GM23248 (cell line): ENCODE measurements around the gene ZCCHC8. TPM values are rescaled to one million over a fixed set of nuclear protein-coding genes. Genes with fewer than 3 reads are reported as not detected.

Source experiments
- DNase-seq: peaks from one replicate; pipeline ENCODE4 v3.0.0-alpha.2; 2015
- H2AFZ ChIP-seq: fragments of 200-600 bp; sonication (generic); 2 replicates; pipeline ENCODE4 v1.6.1; 2016; ENCODE audit warnings: antibody characterized with exemption
- H3F3A ChIP-seq: fragments of 200-600 bp; sonication (generic); 2 replicates; pipeline ENCODE4 v1.6.1; 2016; ENCODE audit warnings: mild to moderate bottlenecking, antibody characterized with exemption, mixed run types; ENCODE audit not compliant: insufficient read depth
- H3K27ac ChIP-seq: fragments of 200-600 bp; sonication (generic); 2 replicates; pipeline ENCODE4 v1.5.1; 2016; ENCODE audit warnings: mild to moderate bottlenecking
- H3K27me3 ChIP-seq: fragments of 200-600 bp; sonication (generic); replicated peaks from 2 replicates; pipeline ENCODE4 v1.6.1; 2016; ENCODE audit warnings: mild to moderate bottlenecking; ENCODE audit not compliant: insufficient read depth
- H3K36me3 ChIP-seq: fragments of 200-600 bp; sonication (generic); 2 replicates; pipeline ENCODE4 v1.6.1; 2016; ENCODE audit warnings: low read depth, mild to moderate bottlenecking
- H3K4me1 ChIP-seq: fragments of 200-600 bp; sonication (generic); 2 replicates; pipeline ENCODE4 v1.6.1; 2016; ENCODE audit warnings: mild to moderate bottlenecking; ENCODE audit not compliant: insufficient read depth
- H3K4me2 ChIP-seq: fragments of 200-600 bp; sonication (generic); one replicate; pipeline ENCODE4 v1.6.1; 2016; ENCODE audit warnings: mild to moderate bottlenecking; ENCODE audit not compliant: unreplicated experiment
- H3K4me3 ChIP-seq: fragments of 200-600 bp; sonication (generic); 2 replicates; pipeline ENCODE4 v1.5.1; 2016; ENCODE audit warnings: mild to moderate bottlenecking
- H3K79me2 ChIP-seq: fragments of 200-600 bp; sonication (generic); 2 replicates; pipeline ENCODE4 v1.6.1; 2016; ENCODE audit warnings: mild to moderate bottlenecking; ENCODE audit not compliant: insufficient read depth
- H3K9ac ChIP-seq: fragments of 200-600 bp; sonication (generic); 2 replicates; pipeline ENCODE4 v1.6.1; 2016; ENCODE audit warnings: mild to moderate bottlenecking
- H3K9me2 ChIP-seq: fragments of 200-600 bp; sonication (generic); 2 replicates; pipeline ENCODE4 v1.6.1; 2016; ENCODE audit warnings: mixed run types, mild to moderate bottlenecking, moderate library complexity; ENCODE audit not compliant: insufficient read depth
- H3K9me3 ChIP-seq: fragments of 200-600 bp; sonication (generic); one replicate; pipeline ENCODE4 v1.6.1; 2017; ENCODE audit warnings: low read depth
- H4K20me1 ChIP-seq: fragments of 200-600 bp; sonication (generic); 2 replicates; pipeline ENCODE4 v1.6.0; 2016; ENCODE audit not compliant: insufficient read depth
- EZH2 ChIP-seq: fragments of 200-600 bp; sonication (generic); IDR thresholded peaks from 2 replicates; pipeline ENCODE4 v1.6.1; 2018; ENCODE audit warnings: antibody characterized with exemption, mild to moderate bottlenecking; ENCODE audit not compliant: insufficient read depth, poor library complexity, severe bottlenecking
- EZH2phosphoT487 ChIP-seq: fragments of 200-600 bp; sonication (generic); IDR thresholded peaks from 2 replicates; pipeline ENCODE4 v1.6.1; 2018; ENCODE audit warnings: antibody characterized with exemption, moderate library complexity, mild to moderate bottlenecking, low read depth; ENCODE audit not compliant: insufficient read depth
- WGBS, 2 experiments: methylation state at CpG; one replicate each; pipeline ENCODE4 v1.1.6; 2015 to 2017; ENCODE audit warnings: low lambda C conversion rate in 2 of 2, low coverage in 1 of 2; ENCODE audit errors: missing lambda C conversion rate in 2 of 2; 5-methylcytosine and 5-hydroxymethylcytosine counted together
- in situ Hi-C: fragments of 300-500 bp; cut with MboI; formaldehyde crosslinking; loops from 2 replicates; pipeline ENCODE4 v1.15.0; 2020
- polyA plus RNA-seq: library from polyadenylated mRNA; unstranded; fragments of >200 nt; fragmentation: Nextera tagmentation; extraction: Ambion mirVana; gene quantifications from 2 replicates; pipeline ENCODE4 v1.2.1, GENCODE V29; 2016
- total RNA-seq: library from RNA; depleted of rRNA; stranded (reverse); fragments of >200 nt; shearing (Covaris generic); gene quantifications from 2 replicates; pipeline ENCODE4 v1.2.3, GENCODE V29; 2014

ZCCHC8 gene
- total and polyA plus RNA-seq, 2 experiments from 2014 or later: 13.2 to 13.6 TPM

- H3K4me3 ChIP-seq: no peak overlapping the region
- H3K27me3 ChIP-seq: no peaks in the 10 kb centered on the region
- no peak overlapping the region for H3K4me2 ChIP-seq
- no peaks in the 10 kb centered on the region for H3K9me2 ChIP-seq
- in situ Hi-C loops: no loop called here
- H3K79me2 ChIP-seq: no peaks in the 10 kb centered on the region
- H3F3A ChIP-seq: peaks cover 5% of the 10 kb centered on the region; the same call in 1 of the 2 replicates
- no peak overlapping the region for H3K9ac ChIP-seq
- no peaks in the 10 kb centered on the region for H4K20me1 ChIP-seq
- DNase-seq: no peak
- 100% methylated on average over 2 of the region's 2 CpGs for WGBS, 2 experiments
- H3K9me3 ChIP-seq: no peaks in the 10 kb centered on the region
- no peak overlapping the region for H2AFZ ChIP-seq
- H3K4me1 ChIP-seq: 0 out of 2 replicates have a peak, but pooled peaks cover 4% of the 10 kb centered on the region
- no peak overlapping the region for H3K27ac ChIP-seq
- no peaks in the 10 kb centered on the region for H3K36me3 ChIP-seq
- TF ChIP-seq EZH2: no peak
Observed at GRCh38 chr12:122459211-122459610, 41.5 kb downstream of the ZCCHC8 start.

- H3K27ac ChIP-seq: no peak overlapping the region
- in situ Hi-C loops: no loop called here
Observed at GRCh38 chr12:122458105-122459035, 42.4 kb downstream of the ZCCHC8 start.

GRCh38 chr12:122457627-122458026 lies 43.1 kb downstream of the ZCCHC8 start:
- Histone ChIP-seq H3K4me2 (no peak overlapping the region), H3K79me2 (no peaks in the 10 kb centered on the region), H3F3A (no peaks in the 10 kb centered on the region), H3K4me1 (no peaks in the 10 kb centered on the region), H3K27me3 (no peaks in the 10 kb centered on the region), H2AFZ (no peak overlapping the region), H3K9me2 (no peaks in the 10 kb centered on the region), H3K9ac (no peak overlapping the region), H3K27ac (no peak overlapping the region), H4K20me1 (no peaks in the 10 kb centered on the region), H3K4me3 (no peak overlapping the region), H3K9me3 (no peaks in the 10 kb centered on the region), H3K36me3 (no peaks in the 10 kb centered on the region)
- no peak for TF ChIP-seq EZH2
- no peak for TF ChIP-seq EZH2phosphoT487
- in situ Hi-C loops: no loop called here
- WGBS, 2 experiments: 35 to 46% methylated on average over 2 of the region's 2 CpGs
- DNase-seq: no peak

More at GRCh38 chr12:122458105-122459035, 42.4 kb downstream of the ZCCHC8 start:
- no peak overlapping the region for H3K4me2 ChIP-seq
- H3K9me3 ChIP-seq: no peaks in the 10 kb centered on the region
- TF ChIP-seq EZH2: no peak
- TF ChIP-seq EZH2phosphoT487: no peak
- no peaks in the 10 kb centered on the region for H3K79me2 ChIP-seq
- no peaks in the 10 kb centered on the region for H3F3A ChIP-seq
- no peaks in the 10 kb centered on the region for H4K20me1 ChIP-seq
- H3K4me3 ChIP-seq: no peak overlapping the region
- H3K27me3 ChIP-seq: no peaks in the 10 kb centered on the region
- 94% methylated on average over 17 of the region's 17 CpGs for WGBS, 2 experiments
- no peak overlapping the region for H3K9ac ChIP-seq
- no peaks in the 10 kb centered on the region for H3K9me2 ChIP-seq
- no peaks in the 10 kb centered on the region for H3K36me3 ChIP-seq
- DNase-seq: no peak
- H2AFZ ChIP-seq: no peak overlapping the region
- no peaks in the 10 kb centered on the region for H3K4me1 ChIP-seq

- Histone ChIP-seq H2AFZ (no peak overlapping the region), H3K36me3 (no peaks in the 10 kb centered on the region), H3K27me3 (no peaks in the 10 kb centered on the region), H3K9ac (no peak overlapping the region), H3K4me1 (no peaks in the 10 kb centered on the region), H3K4me3 (no peak overlapping the region), H3K4me2 (no peak overlapping the region), H3K9me2 (no peaks in the 10 kb centered on the region), H3K9me3 (no peaks in the 10 kb centered on the region), H3K79me2 (no peaks in the 10 kb centered on the region), H3F3A (no peaks in the 10 kb centered on the region), H3K27ac (no peak overlapping the region), H4K20me1 (no peaks in the 10 kb centered on the region)
- no peak for DNase-seq
- 83 to 90% methylated on average over 6 of the region's 6 CpGs for WGBS, 2 experiments
- TF ChIP-seq EZH2phosphoT487 (no peak), EZH2 (no peak)
- in situ Hi-C loops: no loop called here
Observed at GRCh38 chr12:122454739-122455138, 46.0 kb downstream of the ZCCHC8 start.
